Measurements from ENCODE around the gene PIEZO1. TPM values are rescaled to one million over a fixed set of nuclear protein-coding genes. Genes with fewer than 3 reads are reported as not detected.

Gene PIEZO1
- total RNA-seq, 1 experiment from 2014 or later = 71.1 TPM

DNA sequence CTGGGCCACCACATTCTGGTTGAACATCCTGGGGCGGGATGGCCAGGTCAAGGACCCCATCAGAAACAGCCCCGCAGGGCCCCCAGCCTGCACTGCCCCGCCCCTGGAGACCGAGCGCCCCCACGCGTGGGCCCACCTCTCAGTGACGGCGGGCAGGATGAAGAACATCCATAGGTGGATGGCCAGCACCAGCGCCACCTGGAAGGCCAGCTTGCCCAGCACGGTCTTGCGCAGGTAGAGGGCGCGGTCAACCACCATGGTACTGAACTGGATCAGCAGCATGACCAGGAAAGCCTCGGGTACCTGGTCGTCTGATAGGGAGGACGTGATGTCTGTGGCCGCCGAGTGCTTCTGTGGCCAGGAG is 65.1 kb downstream of the PIEZO1 start:
- no peak for DNase-seq
- Histone ChIP-seq H2BK5ac (ENCODE audit: insufficient read length, low read length) (no peak overlapping the region), H3K4me1 (ENCODE audit: insufficient read depth, low read length) (no peaks in the 10 kb centered on the region), H3K4me2 (ENCODE audit: insufficient read depth, insufficient read length, low read length) (no peak overlapping the region), H3K56ac (ENCODE audit: insufficient read length, low read depth, low read length) (no peak overlapping the region), H3K4ac (ENCODE audit: low read depth, low read length) (no peak overlapping the region), H4K5ac (ENCODE audit: insufficient read length, low read depth, low read length) (no peak overlapping the region), H2BK12ac (ENCODE audit: insufficient read length, low read depth, low read length) (no peak overlapping the region), H3K79me2 (ENCODE audit: insufficient read depth, low read length) (no peaks in the 10 kb centered on the region), H3K18ac (ENCODE audit: insufficient read length, low read depth, low read length) (no peak overlapping the region), H2BK20ac (ENCODE audit: low read depth, low read length, poor library complexity, severe bottlenecking) (no peak overlapping the region), H2BK120ac (ENCODE audit: low read depth, low read length, poor library complexity, severe bottlenecking) (no peak overlapping the region), H3K23me2 (ENCODE audit: insufficient read length, low read depth, low read length, poor library complexity, severe bottlenecking) (no peaks in the 10 kb centered on the region), H4K20me1 (ENCODE audit: control insufficient read depth, insufficient read depth, insufficient read length) (no peaks in the 10 kb centered on the region), H3K9ac (ENCODE audit: extremely low read depth, insufficient read length, low read length) (no peak overlapping the region), H4K91ac (ENCODE audit: insufficient read length, low read depth, low read length) (no peak overlapping the region), H2BK15ac (ENCODE audit: low read depth, low read length) (no peak overlapping the region), H4K8ac (replicated peaks; ENCODE audit: insufficient read length, low read depth, low read length) (no peak overlapping the region), H3K27me3 (ENCODE audit: insufficient read depth, low read length) (no peaks in the 10 kb centered on the region), H3K23ac (ENCODE audit: insufficient read length, low read depth, low read length) (no peak overlapping the region), H3K9me3 (ENCODE audit: control insufficient read depth, low read depth, low read length) (no peaks in the 10 kb centered on the region), H3K79me1 (ENCODE audit: insufficient read depth, low read depth, low read length, poor library complexity, severe bottlenecking) (no peaks in the 10 kb centered on the region), H3K27ac (ENCODE audit: insufficient read length, low read depth, low read length) (no peak overlapping the region), H3K14ac (ENCODE audit: insufficient read depth, low read length) (no peak overlapping the region), H2AFZ (ENCODE audit: low read length) (no peak overlapping the region), H3T11ph (ENCODE audit: low read length) (no peak overlapping the region), H2AK5ac (ENCODE audit: insufficient read length, low read length) (no peak overlapping the region)
- H3K27me3 Mint-ChIP-seq (ENCODE audit: low read depth) = no peaks in the 10 kb centered on the region
- WGBS (ENCODE audit: extremely low coverage, insufficient read length, low lambda C conversion rate) = no CpG with 5 or more reads among the region's 19 CpGs
- H3K36me3 Mint-ChIP-seq (ENCODE audit: insufficient read depth in 1 of 3, low read depth in 3 of 3) = peaks cover 12 to 43% (median 41%) of the 10 kb centered on the region in 3 experiments; a peak in 6 of 7 replicates
- no peak overlapping the region for H3K27ac Mint-ChIP-seq
- H3K4me1 Mint-ChIP-seq = no peaks in the 10 kb centered on the region
- H3K9me3 Mint-ChIP-seq = no peaks in the 10 kb centered on the region
- no peak overlapping the region for H3K4me3 Mint-ChIP-seq
- TF ChIP-seq, protein P1, sequence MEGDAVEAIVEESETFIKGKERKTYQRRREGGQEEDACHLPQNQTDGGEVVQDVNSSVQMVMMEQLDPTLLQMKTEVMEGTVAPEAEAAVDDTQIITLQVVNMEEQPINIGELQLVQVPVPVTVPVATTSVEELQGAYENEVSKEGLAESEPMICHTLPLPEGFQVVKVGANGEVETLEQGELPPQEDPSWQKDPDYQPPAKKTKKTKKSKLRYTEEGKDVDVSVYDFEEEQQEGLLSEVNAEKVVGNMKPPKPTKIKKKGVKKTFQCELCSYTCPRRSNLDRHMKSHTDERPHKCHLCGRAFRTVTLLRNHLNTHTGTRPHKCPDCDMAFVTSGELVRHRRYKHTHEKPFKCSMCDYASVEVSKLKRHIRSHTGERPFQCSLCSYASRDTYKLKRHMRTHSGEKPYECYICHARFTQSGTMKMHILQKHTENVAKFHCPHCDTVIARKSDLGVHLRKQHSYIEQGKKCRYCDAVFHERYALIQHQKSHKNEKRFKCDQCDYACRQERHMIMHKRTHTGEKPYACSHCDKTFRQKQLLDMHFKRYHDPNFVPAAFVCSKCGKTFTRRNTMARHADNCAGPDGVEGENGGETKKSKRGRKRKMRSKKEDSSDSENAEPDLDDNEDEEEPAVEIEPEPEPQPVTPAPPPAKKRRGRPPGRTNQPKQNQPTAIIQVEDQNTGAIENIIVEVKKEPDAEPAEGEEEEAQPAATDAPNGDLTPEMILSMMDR (conservative IDR thresholded peaks at IDR 0.05) = no peak
